Epidermal melanocyte (primary cell): Measurements from ENCODE around the gene MAST4.

ENCODE experiments used
- DNase-seq: peaks from one replicate; pipeline ENCODE4 v3.0.0; 2011; ENCODE audit warnings: low spot score; ENCODE audit not compliant: insufficient read length

Gene MAST4

DNA sequence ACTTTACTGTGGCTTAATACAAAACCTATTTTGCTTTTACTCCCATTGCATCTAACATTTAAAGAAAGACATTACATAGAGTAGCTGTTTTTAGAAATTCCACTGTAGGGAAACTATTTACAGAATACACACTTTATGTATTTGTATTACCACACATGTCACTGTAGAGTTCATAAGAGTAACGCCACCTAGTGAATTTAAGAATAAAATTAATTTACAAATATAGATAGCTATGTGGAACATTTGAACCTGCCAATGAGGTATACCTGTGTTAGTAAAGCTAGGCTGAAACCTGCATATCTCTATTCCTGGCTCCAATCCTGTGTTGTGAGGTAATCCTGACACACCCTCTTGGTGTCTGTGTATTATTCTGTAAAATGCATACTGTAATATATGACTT, 234.4 kb downstream of the MAST4 start:
- no peak for DNase-seq

DNA sequence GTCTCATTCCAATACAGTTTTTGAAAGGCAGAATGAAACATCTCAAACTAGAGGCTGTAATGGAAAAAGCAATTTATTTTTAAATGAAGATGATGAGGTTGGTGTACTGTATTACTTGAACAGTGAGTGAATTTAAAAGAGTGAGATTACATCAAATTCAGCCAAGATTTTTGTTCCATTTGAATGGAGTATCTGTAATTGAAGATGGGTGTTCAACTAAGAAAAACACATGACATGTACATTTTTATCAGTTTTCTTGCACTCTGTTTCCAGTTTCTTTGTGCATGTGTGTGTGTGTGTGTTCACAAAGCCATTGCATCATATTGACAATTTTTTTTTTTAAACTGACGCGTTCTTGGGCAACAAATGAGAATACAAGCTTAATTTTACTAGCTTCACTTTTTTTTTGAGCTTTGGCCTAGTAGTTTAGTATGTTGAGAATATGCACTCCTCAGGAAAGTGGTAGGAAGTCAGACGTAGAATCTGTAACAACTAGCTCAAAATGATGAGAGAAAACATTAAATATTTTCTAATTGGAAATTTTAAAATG, 243.5 kb downstream of the MAST4 start:
- no peak for DNase-seq

DNA sequence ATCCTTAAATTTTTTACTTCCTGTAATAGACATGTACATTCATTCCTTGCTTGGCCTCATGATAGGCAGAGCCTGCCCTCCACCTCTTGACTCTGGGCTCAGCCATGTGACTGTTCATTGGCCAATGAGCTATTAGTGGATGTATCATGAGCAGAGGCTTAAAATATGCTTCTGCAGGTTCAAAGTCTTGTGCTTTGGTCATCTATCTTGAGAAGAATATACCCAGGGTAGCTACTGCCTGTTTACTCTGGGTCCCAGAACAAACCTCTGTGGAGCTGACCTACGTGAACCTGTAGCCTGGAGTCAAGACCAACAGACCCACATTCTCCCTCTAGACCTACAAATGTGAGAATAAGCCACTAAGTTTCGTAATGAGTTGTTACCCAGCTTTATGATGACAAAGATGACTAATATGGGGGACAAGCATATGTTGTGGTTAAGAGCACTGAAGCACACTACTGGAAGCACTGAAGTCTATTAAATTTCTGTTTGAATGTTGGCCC, 244.4 kb downstream of the MAST4 start:
- no peak for DNase-seq

DNA sequence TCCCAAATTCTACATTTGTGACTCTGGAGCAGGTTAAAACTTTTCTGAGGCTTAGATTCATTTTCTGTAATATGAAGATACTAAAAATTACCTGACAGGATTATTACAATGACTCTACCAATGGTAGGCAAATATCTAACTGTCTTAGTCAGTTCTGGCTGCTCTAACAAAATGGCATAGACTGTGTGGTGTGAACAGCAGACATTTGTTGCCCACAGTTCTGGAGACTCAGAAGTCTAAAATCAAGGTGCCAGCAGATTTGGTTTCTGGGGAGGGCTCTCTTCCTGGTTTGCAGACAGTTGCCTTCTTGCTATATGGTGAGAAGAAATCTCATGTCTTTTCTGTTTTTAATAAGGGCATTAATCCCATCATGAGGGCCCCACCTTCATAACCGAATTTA, 245.1 kb downstream of the MAST4 start:
- DNase-seq = no peak

DNA sequence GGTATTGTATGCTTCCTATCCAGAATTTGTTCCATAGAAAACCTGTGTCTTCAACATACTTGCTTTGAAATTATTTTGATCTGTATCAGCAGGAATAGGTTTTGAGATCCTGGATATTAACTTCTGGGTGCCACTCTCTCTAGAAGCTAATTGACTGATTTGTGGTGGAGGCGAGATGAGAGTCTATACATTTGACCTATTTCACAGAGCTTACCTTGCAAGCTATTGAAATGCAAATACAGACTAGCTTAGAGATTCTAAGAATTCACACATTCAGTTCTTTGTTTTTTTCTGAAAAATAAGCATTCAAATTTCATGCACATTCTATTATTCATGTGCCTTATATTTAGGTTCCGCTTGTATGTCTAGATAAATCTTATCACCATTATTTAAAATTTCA, 246.3 kb downstream of the MAST4 start:
- no peak for DNase-seq

DNA sequence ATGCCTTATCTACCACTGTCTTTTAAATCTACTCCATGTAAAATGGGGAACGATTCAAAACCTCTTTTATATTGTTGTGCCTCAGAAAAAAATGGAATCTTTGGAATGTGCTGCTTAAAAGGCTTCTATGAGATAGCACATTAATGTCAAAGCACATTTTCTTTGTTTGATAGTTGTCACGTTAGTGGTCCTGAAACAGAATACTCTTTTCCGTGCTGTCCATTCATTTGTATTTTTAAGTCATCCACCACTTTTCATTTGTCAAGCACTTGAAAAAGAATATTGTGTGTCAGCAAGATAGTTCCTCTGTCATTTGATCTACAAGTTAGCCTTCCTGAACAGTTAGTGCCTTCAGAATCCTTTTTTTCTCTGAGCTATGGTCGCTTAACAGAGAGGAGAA, 246.9 kb downstream of the MAST4 start:
- no peak for DNase-seq

DNA sequence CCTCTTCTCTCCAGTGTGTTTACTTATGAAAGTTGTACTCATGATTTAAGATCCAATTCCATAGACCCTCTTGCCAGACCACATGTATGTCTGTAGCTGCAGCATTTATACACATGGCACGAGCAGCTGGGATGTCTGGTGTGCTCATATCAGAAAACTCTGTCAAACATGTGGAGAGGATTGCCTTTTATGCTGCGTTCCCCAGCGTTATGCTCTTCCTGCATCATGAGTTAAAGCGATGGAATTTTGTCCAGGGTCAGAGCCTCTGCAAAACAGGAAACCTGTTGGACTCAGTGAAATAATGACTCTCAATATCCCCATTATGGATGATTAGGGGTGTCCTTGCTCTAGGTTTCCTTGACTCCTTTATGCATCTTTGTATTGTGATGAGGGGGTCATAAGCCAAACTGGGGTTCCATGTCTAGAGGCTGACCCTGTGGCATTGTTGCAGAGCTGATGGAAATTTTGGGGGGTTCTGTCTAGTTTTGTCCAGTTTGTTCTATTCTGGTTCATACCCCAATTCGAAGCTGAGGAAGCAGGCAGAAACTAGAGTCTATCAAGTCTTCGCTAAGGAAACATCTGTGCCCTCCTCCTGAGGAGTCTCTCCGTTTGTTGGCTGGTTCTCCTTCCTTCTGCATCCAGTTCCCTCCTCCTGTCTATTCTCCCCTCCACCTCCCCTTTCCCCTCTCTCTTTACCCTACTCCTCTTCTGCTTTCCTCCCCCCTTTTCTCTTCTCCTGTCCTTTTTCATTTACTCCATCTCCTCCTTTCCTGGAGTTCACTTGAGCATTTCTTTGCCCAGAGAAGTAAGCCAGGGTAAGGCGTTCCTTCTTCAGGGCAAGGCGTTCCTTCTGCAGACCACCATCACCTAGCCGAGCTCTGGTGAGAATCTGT, 252.8 kb downstream of the MAST4 start:
- DNase-seq = no peak

DNA sequence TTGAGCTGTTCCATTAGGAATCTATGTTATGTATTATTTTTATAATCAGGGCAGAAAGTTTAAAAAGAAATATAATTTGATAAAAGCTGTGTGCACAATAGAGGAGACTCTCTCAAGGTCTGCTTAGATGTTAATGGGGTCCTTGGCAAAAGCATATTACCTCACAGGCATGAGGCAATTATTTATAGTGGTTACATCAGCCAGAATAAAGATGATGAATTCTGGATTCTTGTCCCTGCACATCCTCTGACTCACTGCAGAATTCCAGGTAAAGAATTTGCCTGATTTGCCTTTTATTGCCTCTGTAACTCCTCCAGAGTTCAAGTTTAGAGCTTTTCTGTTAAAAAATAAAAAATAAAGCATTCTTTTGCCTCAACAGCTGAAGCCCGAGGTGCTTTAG, 253.6 kb downstream of the MAST4 start:
- no peak for DNase-seq

DNA sequence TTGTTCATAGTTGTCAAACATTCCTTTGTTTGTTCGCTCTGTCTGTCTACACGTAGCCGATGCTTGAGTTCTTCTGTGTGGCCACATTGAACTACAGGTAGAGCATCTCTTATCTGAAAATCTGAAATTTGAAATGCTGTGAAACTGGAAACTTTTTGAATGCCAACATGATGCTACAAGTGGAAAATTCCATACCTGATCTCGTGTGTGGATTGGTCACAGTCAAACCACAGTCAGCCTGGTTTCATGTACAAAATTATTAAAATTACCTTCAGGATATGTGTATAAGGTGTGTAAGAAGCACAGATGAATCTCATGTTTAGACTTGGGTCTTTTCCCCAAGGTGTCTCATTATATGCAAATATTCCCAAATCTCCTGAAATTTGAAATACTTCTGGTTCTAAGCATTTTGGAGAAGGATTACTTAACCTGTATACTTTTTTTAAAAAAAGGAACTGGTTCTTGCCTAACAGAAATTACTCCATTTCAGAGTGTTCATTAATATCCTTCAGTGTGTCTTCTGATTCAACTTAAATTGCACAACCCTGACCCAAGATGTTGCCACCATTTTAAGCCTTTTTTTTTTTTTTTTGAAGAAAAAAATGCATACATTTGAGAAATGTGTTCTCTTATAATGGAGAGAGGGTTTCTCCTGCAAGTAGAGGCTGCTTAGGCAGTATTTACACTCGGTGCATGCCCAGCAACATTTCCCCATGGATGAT, 254.3 kb downstream of the MAST4 start:
- DNase-seq = no peak

DNA sequence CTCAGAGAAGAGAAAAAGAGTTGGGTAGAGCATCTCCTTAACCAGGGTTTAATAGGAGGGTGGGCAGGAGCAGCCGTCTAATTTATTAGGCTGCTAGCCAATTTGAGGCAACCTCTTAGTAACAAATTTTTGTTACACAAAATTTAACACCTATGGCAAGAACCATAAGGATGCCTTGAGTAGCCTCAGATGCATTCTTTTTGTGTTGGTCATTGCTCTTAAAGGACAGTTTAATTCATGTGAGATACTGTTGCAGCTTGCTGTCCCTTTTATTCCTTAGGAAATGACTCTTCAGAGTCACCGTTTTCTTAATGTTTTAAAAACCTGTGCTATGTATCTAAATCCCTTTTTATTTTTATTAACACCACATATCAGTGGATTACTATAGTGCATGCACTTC, 255.1 kb downstream of the MAST4 start:
- no peak for DNase-seq

DNA sequence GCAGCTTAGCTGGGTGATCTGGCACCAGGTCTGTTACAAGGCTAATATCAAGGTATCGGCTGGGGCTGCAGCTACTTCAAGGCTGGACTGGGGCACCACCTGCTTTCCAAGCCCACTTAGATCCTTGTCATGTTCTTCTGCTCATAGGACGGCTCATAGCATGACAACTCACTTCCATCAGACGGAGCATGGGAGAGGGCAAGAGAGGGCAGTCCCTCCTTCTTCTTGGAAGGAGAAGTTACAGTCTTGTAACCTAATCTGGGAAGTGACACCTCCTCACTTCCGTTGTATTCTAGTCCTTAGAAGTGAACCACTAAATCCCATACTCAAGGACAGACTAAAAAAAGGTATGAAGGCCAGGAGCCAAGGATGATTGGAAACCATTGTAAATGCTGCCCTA, 258.2 kb downstream of the MAST4 start:
- no peak for DNase-seq

DNA sequence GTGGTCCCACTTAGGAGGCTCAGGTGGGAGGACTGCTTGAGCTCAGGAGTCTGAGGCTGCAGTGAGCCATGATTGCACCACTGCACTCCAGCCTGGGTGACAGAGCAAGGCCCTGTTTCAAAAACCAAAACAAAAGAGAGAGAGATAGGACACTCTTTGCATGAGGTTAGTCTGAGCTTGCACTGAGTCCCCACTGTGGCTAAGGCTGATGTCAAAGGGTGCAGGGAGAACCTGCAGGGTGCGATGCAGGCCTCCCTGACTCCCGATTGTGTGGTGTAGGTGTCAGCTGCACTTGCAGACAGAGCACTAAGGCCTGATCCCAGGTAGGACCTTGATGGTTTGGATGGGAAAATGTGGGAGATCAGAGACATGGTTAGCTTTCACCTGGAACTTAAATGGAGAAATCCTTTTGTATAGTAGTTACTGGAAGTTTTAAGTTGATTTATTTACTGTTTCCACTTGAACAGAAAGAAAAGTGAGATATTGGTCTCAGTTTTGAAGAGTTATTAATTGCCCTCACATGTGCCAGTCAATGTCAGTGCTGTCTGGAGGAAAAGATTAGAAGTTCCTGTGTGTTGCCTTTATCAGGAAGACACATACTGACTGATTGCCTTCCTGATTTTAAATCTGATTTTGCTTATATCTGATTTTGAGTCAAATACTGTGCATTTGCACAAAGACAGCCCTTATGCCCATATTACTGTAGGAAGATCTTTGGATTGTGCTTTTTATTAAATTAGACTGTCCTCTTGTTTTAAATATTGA, 260.0 kb downstream of the MAST4 start:
- no peak for DNase-seq

DNA sequence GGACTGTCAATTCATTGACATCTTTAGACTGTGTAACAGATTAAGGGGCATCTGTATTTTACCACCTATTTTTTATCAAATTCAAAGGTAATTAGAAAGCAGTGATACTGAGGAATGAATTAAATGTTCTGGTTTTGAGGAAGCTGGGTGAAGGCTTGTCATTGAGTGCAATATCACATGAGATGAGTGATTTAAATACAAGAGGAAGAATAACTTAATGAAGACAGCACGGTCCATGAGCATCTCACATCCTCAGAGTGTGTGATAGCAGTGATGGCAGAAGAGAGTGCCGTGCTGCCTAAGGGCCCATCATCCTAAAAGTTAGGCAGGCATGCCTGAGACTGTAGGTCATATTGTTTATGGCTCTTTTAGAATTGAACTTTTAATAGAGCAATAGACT, 263.3 kb downstream of the MAST4 start:
- no peak for DNase-seq

DNA sequence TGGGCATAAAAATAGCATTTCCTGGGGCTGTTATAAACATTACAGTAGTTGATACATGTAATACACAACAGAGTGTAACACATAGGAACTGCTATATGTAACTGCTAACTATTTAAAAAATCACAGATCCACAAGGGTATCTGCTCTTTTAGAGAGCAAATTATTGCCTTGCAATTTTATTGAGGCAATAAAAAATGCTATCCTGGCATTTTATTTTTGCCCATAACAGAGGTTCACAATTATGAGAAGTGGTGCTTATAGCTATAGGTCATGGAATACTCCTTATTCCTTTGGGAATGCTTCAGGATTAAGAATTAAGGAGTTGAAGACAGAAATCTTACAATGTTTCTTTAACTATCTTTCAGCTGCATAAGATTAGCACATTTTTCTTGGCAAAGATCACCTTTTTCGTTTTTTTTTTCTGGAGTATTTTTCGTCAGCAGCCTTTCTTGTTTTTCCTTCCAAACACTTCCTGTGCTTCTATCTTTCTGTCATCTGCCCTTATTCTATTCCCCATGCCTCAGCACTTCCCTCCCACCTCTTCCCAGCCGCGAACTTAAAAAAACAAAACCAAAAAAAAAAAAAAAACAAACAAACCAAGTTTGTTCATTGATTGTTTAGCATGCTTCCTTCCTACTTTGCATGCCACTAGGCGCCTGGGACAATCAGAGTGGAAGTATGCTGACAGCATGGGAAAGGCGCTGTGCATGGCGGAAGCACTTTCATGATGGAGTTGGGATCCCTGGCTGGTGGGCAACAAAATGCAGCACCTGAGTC, 264.2 kb downstream of the MAST4 start:
- no peak for DNase-seq

DNA sequence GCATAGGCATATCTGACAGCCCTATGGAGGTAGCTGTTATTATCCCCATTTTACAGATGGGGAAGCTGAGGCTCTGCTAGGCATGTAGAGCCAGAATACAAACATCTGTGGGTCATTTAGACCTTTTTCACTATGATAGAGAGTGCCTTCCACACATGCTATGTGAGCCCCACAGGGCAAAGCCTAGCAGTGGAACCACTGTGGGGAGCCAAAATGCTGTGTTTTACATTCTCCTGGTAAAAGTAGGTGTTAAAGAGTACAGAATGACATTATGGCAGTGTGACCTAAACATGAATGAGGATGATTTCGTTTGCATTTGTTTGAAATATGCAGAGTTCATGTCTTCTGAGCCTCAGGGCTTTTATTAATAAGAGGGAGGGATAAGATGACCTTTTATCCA, 265.2 kb downstream of the MAST4 start:
- no peak for DNase-seq

DNA sequence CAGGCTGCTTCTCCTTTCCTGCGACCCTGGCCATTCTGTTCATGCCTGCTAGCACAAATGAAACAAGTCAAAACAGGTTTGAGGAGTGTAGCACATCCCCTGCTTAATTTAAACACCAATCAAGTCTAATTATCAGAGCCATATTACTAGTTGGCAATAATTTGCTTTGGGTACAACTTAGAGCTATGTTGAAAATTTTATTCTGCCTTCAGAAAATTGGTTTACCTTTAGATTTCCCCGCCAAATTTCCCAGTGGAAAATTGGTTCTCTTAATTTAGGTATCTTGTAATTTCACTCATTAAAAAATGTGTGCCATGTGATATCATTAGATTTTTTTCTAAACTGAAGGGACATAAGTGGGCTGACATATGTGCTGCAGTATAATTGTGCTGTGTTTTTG, 265.8 kb downstream of the MAST4 start:
- DNase-seq = no peak

DNA sequence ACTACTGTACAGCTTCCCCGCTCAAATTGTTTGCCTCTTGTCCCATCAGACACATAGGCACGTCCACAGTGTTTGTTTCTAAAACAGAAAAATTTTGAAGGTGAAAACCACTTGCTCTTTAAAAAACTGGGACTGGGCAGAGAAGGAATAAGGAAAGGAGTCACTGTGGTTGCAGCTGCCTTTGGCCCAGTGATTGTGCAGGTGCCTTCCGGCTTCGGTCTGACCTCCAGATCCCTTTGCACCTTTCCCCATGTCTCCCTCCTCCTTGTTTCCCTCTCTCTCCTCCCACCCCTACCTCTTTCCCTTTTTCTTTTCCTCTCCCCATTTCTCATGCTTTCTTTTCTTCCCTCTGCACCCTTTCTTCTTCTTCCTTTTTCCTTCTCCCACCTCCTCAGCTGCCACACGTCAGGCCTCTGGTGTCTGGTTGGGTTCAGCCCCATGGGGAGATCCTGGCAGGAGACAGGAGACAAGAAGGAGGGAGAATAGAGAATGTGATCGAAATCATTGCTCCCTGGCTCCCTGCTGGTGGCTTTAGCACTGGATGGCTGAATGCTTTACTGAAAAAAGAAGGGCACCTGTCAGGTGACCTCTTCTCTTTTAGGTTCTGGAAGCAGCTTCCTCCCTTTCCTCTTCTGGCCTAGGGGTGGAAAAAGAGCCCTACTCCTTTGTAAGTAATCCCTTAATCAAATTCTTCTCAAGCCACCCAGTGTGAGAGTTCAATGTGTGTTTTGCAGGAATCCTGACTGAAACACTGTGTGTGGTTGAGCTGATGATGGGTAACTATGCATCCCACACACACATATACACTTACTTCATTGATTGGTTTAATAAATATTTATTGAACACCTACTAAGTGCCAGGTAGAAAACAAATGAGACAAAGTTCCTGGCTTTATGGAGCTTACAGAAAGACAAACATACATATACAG, 267.3 kb downstream of the MAST4 start:
- no peak for DNase-seq

DNA sequence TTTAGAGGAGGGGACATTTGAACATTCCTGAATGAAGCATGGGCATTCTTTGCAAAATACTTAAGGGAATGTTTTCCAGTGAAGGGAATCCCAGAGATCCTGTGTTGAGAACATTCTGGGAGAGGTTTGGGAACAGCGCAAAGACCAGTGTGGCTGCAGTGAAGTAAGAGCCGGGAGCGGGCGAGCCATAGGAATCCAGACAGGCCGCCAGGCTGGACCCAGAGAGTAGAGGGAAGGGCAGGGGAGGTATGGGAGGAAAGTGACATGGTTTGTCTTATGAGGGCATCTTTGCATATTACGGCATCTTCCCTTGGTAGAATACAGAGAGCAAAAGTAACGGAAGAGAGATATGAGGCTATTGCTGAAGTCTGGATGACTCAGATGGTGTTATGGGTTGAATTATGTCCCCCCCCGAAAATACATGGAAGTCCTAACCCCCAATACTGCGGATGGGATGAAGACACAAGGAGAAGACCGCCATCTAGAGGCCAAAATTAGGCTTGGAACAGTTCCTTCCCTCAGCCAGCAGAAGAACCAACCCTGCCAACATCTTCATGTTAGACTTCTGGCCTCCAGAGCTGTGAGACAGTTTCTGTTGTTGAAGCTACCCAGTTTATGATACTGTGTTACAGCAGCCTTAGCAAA, 268.2 kb downstream of the MAST4 start:
- DNase-seq = no peak

DNA sequence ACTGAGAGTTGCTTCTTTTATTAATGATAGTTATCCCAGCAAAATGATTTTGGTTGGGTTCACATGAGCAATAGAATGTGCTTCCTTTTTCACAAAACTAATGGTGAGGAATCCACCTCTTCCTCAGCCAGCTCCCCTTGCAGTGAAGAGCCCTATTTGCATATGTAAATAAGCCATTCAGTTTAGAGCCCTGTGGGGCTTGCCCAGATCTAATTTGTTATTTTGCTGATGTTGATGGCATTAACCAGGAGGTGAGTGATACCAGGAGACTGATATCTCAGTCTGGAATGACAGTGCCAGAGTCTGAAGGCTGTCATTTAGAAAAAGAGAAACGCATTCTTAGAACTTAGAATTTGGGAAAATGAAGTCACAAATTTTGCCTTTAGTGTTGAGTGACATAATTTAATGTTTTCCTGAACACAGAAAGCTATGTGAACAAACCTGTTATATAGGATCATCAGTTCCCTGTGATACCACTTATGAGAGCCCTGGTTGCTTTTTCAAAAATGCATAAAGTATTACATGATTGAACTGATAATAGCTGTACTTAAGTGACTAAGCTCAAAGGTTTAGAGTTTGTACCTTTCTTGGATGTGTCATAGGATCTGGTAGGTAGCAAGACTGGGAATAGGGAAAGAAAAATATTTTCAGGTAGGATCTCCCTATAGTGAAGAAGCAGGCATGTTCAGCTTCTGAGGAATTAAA, 271.6 kb downstream of the MAST4 start:
- DNase-seq = no peak
